ENCODE results near the gene TRIM27.
"Not testable (repeated sequence)": the region's sequence is repeated elsewhere in the genome, so short reads cannot be mapped to it uniquely, and the experiment has no call there.

The TRIM27 gene

GRCh38 chr6:28867086-28867409 lies 56.7 kb downstream of the TRIM27 start:
- no peak for TF ChIP-seq Cebpa-rat (IDR thresholded peaks at IDR 0.05)
- peak overlapping the region; percentile 81 for H3K9ac ChIP-seq

GRCh38 chr6:28866205-28867085 lies 57.3 kb downstream of the TRIM27 start:
- Histone ChIP-seq H3K9ac (peak overlapping the region; percentile 81), H3K4me3 (peak overlapping the region; percentile 74), H3K4me1 (peaks cover 34% of the 10 kb centered on the region), H3K27ac (peak overlapping the region; percentile 89), H3K4me2 (peak overlapping the region; percentile 85)
- not testable (repeated sequence) for H3K27me3 ChIP-seq, H3K9me3 ChIP-seq, H4K20me1 ChIP-seq, H3K36me3 ChIP-seq

More at GRCh38 chr6:28867086-28867409, 56.7 kb downstream of the TRIM27 start:
- H3K27me3 ChIP-seq, result no peaks in the 10 kb centered on the region
- peak overlapping the region; percentile 85 for H3K4me2 ChIP-seq
- peaks cover 11% of the 10 kb centered on the region; the same call in 1 of the 2 replicates for H3K9me3 ChIP-seq
- H3K4me3 ChIP-seq, result peak overlapping the region; percentile 74
- H3K36me3 ChIP-seq, result no peaks in the 10 kb centered on the region
- H3K27ac ChIP-seq, result peak overlapping the region; percentile 89
- no peaks in the 10 kb centered on the region for H4K20me1 ChIP-seq
- peaks cover 34% of the 10 kb centered on the region for H3K4me1 ChIP-seq

DNA sequence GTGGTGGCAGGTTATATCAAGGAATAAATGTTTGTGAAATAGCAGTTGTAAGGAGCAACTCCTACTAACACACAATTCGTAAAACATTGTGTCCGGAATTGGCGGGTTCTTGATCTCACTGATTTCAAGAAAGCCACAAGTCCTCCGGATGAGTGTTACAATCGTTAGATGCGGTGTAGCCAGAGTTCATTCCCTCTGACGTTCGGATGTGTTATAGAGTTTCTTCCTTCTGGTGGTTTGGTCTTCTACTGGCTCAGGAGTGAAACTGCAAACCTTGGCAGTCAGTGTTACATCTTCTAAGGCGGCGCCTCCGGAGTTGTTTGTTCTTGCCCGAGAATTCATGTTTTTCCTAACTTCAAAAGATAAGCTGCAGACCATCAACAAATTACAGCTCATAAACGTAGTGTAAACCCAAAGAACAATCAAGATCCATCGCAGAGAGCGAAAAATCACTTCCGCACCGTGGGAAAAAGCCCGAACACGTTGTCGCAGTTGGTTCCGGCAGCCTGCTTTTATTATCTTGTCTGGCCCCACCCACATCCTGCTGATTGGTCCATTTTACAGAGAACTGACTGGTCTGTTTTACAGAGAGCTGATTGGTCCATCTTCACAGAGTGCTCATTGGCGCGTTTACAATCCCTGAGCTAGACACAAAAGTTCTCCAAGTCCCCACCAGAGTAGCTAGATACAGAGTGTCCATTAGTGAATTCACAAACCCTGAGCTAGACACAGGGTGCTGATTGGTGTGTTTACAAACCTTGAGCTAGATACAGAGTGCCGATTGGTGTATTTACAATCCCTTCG lies 58.2 kb downstream of the TRIM27 start:
- no peaks in the 10 kb centered on the region for H3K27me3 ChIP-seq
- no peaks in the 10 kb centered on the region for H4K20me1 ChIP-seq
- H3K27ac ChIP-seq, result 0 out of 2 replicates have a peak overlapping the region, but pooled peaks have one; percentile 89
- H3K4me3 ChIP-seq, result peak overlapping the region; percentile 74
- no peak for TF ChIP-seq Cebpa-rat (IDR thresholded peaks at IDR 0.05)
- H3K4me1 ChIP-seq, result peaks cover 34% of the 10 kb centered on the region
- no peaks in the 10 kb centered on the region for H3K36me3 ChIP-seq
- peak overlapping the region; percentile 85 for H3K4me2 ChIP-seq
- no peak overlapping the region for H3K9ac ChIP-seq
- no peaks in the 10 kb centered on the region; the same call in 1 of the 2 replicates for H3K9me3 ChIP-seq

GRCh38 chr6:28864326-28864923 lies 59.4 kb downstream of the TRIM27 start:
- TF ChIP-seq Cebpa-rat (IDR thresholded peaks at IDR 0.05), result 0 out of 2 replicates have a peak, but pooled peaks have one; percentile 11
- H3K27ac ChIP-seq, result peak overlapping the region; percentile 83
- no peaks in the 10 kb centered on the region for H3K27me3 ChIP-seq
- H3K9ac ChIP-seq, result peak overlapping the region; percentile 88
- H3K4me3 ChIP-seq, result peak overlapping the region; percentile 87
- H3K4me2 ChIP-seq, result peak overlapping the region; percentile 77
- H3K36me3 ChIP-seq, result no peaks in the 10 kb centered on the region
- peaks cover 34% of the 10 kb centered on the region for H3K4me1 ChIP-seq
- no peaks in the 10 kb centered on the region for H4K20me1 ChIP-seq
- no peaks in the 10 kb centered on the region; the same call in 1 of the 2 replicates for H3K9me3 ChIP-seq

- Histone ChIP-seq H3K27ac (peak overlapping the region; percentile 83), H4K20me1 (no peaks in the 10 kb centered on the region)
- TF ChIP-seq Cebpa-rat (IDR thresholded peaks at IDR 0.05), result no peak
Measured at GRCh38 chr6:28863604-28864325, 60.0 kb downstream of the TRIM27 start.

GRCh38 chr6:28862077-28862476 lies 61.7 kb downstream of the TRIM27 start:
- H3K27ac ChIP-seq, result no peak overlapping the region
- TF ChIP-seq Cebpa-rat (IDR thresholded peaks at IDR 0.05), result no peak

More at GRCh38 chr6:28863604-28864325, 60.0 kb downstream of the TRIM27 start:
- no peaks in the 10 kb centered on the region for H3K27me3 ChIP-seq
- peak overlapping the region; percentile 87 for H3K4me3 ChIP-seq
- H3K9ac ChIP-seq, result peak overlapping the region; percentile 88
- H3K4me2 ChIP-seq, result peak overlapping the region; percentile 77
- H3K4me1 ChIP-seq, result peaks cover 34% of the 10 kb centered on the region
- H3K36me3 ChIP-seq, result no peaks in the 10 kb centered on the region
- no peaks in the 10 kb centered on the region; the same call in 1 of the 2 replicates for H3K9me3 ChIP-seq

DNA sequence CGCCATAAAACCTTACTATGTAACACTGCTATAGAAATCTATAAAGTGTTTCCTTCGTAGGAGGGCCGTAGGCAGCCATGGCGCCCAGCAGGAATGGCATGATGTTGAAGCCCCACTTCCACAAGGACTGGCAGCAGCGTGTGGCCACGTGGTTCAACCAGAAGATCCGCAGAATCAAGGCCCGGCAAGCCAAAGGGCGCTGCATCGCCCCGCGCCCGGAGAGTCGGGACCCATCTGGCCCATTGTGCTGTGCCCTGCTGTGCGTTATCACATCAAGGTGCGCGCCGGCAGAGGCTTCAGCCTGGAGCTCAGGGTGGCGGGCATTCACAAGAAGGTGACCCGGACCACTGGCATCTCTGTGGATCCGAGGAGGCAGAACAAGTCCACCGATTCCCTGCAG lies 62.4 kb downstream of the TRIM27 start:
- Histone ChIP-seq H4K20me1 (no peaks in the 10 kb centered on the region), H3K9ac (no peak overlapping the region), H3K4me2 (no peak overlapping the region), H3K9me3 (no peaks in the 10 kb centered on the region; the same call in 1 of the 2 replicates), H3K27me3 (no peaks in the 10 kb centered on the region), H3K36me3 (no peaks in the 10 kb centered on the region), H3K4me3 (no peak overlapping the region), H3K4me1 (peaks cover 15% of the 10 kb centered on the region), H3K27ac (no peak overlapping the region)
- TF ChIP-seq Cebpa-rat (IDR thresholded peaks at IDR 0.05), result no peak

More at GRCh38 chr6:28862077-28862476, 61.7 kb downstream of the TRIM27 start:
- no peak overlapping the region for H3K9ac ChIP-seq
- no peaks in the 10 kb centered on the region; the same call in 1 of the 2 replicates for H3K9me3 ChIP-seq
- H4K20me1 ChIP-seq, result no peaks in the 10 kb centered on the region
- no peak overlapping the region for H3K4me3 ChIP-seq
- peaks cover 18% of the 10 kb centered on the region for H3K4me1 ChIP-seq
- H3K27me3 ChIP-seq, result no peaks in the 10 kb centered on the region
- H3K4me2 ChIP-seq, result no peak overlapping the region
- no peaks in the 10 kb centered on the region for H3K36me3 ChIP-seq

DNA sequence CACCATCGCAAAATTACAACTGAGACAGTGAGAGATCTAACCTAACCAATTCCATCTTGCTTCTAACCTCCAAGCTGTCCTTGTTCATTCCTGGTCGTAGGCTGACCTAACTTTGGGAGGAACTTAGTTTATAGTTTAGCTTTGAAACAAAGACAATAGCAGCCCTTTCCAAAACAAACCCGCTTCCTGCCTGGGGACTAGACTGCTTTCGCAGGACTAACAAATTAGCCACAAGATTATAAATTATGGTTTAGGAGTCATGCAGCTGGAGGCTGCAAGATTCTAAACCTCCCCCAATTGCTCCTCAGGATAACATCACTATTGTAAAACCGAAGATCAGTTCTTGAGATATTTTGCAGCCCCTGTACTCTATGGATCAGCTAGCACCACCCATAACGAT lies 63.2 kb downstream of the TRIM27 start:
- Histone ChIP-seq H3K36me3 (no peaks in the 10 kb centered on the region), H3K4me1 (peaks cover 15% of the 10 kb centered on the region), H3K4me3 (no peak overlapping the region), H3K4me2 (no peak overlapping the region), H3K9ac (no peak overlapping the region), H3K27ac (no peak overlapping the region), H3K9me3 (peaks cover 4% of the 10 kb centered on the region), H4K20me1 (no peaks in the 10 kb centered on the region), H3K27me3 (no peaks in the 10 kb centered on the region)
- TF ChIP-seq Cebpa-rat (IDR thresholded peaks at IDR 0.05), result no peak

GRCh38 chr6:28858963-28859362 lies 64.8 kb downstream of the TRIM27 start:
- H3K9ac ChIP-seq, result no peak overlapping the region
- peaks cover 6% of the 10 kb centered on the region; the same call in 1 of the 2 replicates for H3K4me1 ChIP-seq
- H3K27ac ChIP-seq, result no peak overlapping the region
- no peaks in the 10 kb centered on the region for H3K36me3 ChIP-seq
- H3K4me3 ChIP-seq, result no peak overlapping the region
- H3K27me3 ChIP-seq, result no peaks in the 10 kb centered on the region
- no peaks in the 10 kb centered on the region for H4K20me1 ChIP-seq
- H3K9me3 ChIP-seq, result peaks cover 17% of the 10 kb centered on the region
- no peak for TF ChIP-seq Cebpa-rat (IDR thresholded peaks at IDR 0.05)
- H3K4me2 ChIP-seq, result no peak overlapping the region
